HG03432 (cell line): ENCODE results near the gene LIMS3.
"Not testable (repeated sequence)": the region's sequence is repeated elsewhere in the genome, so short reads cannot be mapped to it uniquely, and the experiment has no call there.

Source experiments
- ATAC-seq: cut with Tn5 transposase; IDR thresholded peaks from one replicate; pipeline ENCODE4 v1.9.1; 2021; ENCODE audit warnings: mild to moderate bottlenecking, moderate library complexity; ENCODE audit not compliant: unreplicated experiment

The LIMS3 gene

DNA sequence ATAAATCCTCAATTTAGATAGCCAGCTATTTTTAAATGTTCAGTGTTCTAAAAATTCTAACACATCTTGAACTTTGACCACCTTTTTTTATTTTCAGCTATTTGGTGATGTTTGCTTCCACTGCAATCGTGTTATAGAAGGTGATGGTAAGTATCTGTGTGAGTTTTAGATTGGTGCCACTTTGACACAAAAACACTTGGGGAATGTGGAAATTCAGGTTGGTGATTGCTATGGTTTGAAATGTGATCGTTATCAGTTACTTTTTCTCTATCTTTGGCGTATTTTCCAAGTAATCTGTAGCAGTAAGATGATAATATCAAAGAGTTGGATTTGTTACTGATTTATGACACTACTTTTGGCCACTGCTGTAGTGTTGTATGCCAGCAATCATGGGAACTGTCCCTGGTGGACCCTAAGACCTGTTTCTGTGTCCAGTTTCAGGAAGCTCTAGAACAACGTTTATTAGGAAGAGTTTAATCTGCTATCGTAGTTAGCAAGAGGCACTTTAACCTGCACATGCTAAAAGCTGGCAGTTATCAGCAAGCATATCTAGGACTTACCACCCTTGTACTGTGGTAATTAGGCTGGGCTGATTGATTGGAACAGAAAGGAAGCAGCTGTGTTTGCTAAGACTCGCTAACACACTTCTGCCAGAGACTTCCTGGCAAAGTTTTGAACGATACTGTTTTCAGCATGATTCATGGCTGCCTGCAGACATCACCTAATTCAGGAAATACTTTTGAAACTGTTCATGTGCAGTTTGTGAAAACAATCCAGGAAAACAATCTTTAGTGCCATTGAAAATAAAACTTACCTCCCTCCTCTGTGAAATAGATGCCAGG is 23.3 kb downstream of the LIMS3 start:
- ATAC-seq, result not testable (repeated sequence)

DNA sequence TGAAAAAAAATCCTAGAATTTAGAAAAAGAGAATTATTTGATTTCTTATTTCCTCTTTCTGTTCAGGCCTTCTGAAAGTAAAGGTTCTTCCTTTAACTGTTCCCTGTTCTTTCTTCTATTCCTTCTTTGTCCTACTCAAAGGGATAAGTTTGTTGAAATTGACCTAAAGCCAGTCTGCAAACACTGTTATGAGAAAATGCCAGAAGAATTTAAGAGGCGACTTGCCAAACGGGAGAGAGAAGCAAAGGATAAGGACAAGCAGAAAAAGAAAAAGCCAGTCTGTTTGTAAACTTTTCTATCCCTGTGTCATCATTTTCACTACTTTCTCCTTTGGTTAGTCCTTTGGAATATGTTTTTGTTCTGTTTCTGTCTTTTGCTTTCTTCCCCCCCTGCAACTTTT is 26.0 kb downstream of the LIMS3 start:
- not testable (repeated sequence) for ATAC-seq

DNA sequence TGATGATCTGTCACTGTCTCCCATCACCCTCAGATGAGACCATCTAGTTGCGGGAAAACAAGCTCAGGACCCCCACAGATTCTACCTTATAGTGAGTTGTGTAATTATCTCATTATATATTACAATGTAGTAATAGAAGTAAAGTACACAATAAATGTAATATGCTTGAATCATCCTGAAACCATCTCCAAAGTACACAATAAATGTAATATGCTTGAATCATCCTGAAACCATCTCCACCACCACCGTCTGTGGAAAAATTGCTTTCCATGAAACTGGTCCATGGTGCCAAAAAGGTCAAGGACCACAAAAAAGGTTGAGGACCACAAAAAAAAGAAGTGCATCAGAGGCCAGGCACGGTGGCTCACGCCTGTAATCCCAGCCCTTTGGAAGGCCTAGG is 29.3 kb downstream of the LIMS3 start:
- ATAC-seq, result not testable (repeated sequence)

DNA sequence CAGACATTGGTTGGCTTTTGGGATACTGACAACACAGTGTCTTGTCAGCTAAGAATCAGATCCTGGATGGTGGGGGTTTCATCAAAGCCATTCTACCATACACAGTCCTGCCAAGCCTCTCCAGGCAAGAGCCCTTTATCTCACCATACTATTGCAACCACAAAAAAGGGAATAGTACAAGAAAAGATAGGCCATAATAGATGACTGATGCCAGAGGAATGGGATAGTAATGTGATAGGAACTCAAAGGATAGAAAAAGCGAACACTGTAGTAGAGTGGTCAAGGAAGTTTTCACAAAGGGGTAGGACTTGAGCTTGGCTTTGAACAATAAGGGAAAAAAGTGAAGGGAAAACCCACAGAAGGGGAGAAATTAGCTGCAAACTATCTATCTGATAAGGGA is 30.7 kb downstream of the LIMS3 start:
- not testable (repeated sequence) for ATAC-seq

DNA sequence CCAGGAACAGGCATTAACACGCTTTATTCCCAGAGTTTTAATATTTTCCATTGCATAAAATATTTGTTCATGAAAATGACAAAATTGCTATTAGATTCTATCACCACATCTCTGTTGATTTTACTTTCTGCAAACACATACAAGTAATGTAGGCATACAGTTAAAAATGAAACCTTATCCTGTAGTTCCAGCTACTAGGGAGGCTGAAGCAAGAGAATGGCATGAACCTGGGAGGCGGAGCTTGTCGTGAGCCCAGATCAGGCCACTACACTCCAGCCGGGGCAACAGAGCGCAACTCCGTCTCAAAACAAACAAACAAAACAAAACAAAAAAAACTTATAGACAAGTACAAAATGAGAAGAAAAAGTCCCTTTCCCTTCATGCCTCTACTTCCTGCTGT is 38.0 kb downstream of the LIMS3 start:
- not testable (repeated sequence) for ATAC-seq

DNA sequence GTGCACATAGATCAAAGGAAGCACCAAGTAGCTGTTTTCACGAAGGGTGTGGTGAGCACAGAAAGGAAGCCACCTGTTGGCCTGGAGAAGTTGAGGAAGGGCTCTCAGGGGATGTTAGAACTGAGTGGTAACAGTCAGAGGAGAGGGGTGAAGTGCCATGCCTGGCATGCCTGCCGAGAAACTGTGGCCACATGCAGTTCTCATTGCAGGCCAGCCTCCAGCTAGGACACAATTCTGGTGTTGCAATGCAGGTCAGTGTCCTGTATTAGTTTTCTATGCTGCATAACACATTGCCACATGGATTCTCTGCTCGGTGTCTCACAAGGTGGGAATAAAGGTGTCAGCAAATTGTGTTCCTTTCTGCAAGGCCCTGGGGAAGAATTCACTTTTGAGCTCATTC is 46.9 kb downstream of the LIMS3 start:
- ATAC-seq, result not testable (repeated sequence)

DNA sequence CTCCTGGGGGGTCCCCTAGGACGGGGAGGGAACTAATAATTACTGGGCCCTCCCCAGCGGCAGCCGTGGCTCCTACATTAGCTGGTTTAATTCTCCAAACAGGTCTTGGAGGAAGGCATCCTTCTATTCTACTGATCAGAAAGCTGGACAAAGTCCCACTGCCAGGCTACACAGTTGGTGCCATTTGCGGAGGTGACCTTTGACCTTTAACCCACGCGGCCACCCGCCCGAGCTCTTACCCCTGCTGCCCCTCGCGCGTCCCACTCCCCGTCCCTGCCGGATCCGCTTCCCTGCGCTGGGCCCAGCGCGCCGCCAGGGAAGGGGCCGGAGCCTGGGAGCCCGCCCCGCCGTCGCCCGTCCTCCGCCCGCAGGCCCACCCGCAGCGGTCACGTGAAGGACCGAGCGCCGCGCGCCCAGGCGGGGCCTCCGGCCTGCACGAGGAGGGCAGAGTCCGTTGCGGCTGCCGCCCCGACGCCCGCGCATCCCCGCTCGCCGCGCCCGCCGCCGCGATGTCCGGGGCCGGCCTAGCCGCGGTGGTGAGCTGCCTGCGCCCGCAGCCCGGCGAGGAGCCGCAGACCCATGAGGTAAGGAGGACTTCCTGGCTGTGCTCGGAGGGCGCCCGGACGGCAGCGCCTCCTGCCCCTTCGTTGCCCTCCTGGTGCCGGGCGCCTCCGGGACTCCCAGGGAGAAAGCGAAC is 48.9 kb downstream of the LIMS3 start:
- ATAC-seq, result not testable (repeated sequence)

DNA sequence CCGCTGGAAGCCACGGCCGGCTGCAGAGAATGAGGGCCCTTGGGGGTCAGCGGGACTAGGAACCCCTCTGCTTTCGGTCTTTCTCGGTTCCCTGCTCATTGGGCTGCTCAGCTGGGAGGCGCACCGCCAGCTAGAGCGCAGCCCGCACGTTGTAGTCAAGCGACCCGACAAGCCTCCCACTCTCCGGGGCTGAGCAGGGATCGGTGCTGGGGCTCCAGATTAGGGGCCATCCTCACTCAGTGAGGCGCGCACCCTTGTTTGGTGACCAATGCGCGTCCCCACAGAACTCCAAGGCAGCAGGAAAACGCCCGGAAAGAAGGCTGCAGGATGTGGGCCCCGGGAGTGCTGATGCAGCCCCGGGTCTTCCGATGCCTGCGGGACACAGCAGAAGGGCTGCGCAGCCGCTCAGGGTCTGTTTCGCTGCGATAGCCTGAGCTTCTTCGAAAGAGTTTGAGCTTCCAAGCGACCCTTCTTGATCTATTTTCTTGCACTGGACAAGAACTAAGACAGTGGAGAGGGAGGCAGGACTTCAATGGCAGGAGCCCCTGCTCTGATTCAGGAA is 49.6 kb downstream of the LIMS3 start:
- not testable (repeated sequence) for ATAC-seq

DNA sequence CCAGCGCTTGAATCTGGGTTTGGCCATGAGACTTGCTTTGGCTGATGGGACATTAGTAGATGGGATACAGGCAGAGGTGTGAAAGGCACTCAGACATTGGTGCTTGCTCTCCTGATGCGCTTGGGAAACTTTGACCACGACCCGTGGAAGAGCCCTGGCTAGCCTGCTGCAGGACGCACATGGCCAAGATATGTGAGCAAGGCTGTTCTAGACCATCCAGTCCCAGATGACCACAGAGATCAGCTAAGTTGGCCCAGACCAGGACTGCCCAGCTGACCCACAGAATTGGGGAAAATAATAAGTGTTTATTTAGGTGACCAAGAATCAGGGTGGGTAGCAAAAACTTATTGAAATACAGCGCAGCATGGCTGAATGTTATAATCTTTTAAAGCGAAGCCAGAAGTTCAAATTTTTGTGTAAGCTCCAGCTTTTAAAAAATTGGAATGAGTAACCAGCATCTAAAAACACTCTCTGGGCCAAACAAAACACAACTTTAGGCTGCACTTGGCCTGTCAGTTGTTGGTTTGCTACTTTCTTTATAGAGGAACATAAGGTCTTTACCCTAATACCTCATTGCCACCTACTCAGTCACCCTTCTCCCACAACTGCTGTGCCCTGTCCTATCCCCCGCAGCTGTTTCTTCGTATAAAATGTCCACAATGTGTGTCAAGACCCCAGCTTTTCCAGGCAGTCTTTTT is 51.8 kb downstream of the LIMS3 start:
- not testable (repeated sequence) for ATAC-seq

DNA sequence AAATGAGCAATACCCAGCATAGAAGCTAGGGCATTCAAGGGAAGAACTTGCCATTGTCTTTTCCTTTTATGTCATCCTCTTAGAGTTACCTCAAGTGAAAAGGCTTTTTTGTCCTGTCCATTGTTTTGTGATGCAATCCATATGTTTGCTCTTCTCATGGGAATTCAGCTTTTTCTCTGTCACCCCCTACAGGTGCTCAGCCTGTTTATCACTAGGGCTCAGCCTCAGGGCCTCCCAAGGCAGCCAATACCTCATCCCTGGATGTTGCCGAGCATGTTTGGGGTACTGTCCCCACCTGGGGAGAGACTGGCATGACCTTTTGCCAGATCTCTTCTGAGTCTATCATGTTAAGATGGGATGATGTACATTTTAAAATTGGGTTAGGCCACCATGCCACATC is 65.5 kb downstream of the LIMS3 start:
- not testable (repeated sequence) for ATAC-seq

DNA sequence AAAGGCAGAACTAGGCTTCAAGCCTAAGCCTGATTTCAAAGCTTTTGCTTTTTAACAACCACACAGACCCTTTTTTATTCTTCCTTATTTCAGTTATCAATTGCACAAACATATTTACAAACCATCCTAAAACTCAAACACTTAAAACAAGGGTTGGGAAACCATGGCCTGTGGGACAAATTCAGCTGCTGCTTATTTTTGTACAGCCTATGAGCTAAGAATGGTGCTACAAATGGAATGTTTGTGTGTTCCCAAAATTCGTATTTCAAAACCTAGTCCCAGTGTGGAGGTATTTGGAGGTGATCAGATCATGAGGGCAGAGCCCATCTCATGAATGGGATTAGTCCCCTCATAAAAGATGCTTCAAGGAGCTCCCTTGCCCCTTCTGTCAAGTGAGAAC is 67.0 kb downstream of the LIMS3 start:
- ATAC-seq, result not testable (repeated sequence)

DNA sequence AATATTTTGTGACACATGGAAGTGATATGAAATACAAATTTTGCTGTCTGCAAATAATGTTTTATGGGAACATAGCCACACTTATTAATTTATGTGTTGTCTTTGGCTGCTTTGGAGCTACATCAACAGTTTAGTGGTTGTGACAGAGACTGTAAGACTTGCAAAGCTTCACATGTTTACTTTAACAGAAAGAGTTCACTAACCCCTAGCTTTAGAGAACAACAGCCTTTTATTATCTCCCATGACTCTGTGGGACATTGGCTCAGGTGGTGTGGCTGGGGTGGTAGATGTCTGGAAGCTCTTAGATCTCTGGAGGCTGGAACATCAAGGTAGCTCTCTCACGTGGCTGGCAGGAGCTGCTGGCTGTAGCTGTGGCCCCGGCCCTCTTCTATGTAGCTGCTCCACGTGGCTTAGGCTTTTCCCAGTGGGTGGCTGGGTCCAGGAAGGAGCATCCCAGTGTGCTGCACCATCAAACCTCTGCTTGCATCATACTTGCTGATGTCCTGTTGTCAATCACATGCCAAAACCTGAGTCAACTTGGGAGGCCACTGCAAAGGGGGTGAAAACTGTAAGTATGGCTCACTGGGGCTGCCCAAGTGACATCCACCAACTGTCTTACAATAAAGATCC is 67.7 kb downstream of the LIMS3 start:
- ATAC-seq, result not testable (repeated sequence)

DNA sequence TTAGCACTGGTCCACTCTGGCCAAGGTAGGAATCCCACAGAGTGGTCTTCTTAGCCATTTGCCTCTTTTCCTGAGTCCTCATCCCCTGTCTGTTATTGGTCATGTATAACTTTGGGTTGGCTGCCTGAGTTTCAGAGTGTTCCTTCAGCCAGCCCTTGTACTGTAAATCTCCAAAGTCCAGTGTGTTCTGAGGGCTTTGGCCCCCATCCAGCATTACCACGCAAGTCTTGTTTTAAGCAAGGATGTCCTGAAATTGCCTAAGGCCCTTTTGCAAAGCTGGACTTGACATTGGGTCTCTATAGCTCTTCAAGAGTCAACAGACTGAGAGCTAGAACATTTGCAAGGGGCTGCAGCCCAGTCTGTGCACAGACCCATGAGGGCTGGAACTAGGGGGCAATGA is 68.4 kb downstream of the LIMS3 start:
- ATAC-seq, result not testable (repeated sequence)

DNA sequence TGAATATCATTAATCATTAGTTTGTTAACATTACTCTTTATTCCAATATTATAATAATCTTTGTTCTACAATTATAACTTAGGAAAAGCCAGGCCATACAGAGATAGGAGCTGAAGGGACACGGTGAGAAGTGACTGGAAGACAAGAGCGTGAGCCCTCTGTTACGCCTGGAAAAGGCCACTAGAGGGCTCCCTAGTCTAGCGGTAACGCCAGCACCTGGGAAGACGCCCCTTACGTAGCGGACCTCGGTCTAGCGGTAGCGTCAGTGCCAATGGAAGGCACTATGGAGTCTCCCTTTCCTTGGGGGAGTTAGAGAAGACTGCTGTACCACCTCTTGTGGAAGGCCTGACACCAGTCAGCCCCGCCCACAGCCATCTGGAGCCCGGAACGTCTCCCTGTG is 71.4 kb downstream of the LIMS3 start:
- ATAC-seq, result not testable (repeated sequence)

DNA sequence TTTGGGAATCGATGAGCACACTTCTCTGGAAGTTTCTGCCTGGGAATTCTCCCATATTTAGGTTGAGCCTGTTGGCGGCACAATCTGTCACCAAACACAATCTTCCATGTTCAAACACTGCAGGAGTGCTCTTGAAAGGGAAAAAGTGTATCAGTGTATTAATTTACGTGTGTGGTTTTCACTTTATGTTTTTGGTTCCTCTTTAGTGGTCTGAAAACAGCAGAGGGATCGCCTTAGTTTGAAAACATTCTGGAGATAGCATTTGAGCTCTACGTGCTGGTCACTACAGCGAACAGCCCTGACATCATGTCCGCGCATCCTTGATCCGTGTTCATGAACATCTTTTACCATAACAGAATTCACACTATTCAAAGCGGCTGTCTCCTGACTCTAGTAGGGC is 73.2 kb downstream of the LIMS3 start:
- not testable (repeated sequence) for ATAC-seq
